Fibroblast of villous mesenchyme (primary cell): Measurements from ENCODE around the gene APOC4. TPM values are rescaled to one million over a fixed set of nuclear protein-coding genes. Genes with fewer than 3 reads are reported as not detected.
A peak's percentile ranks its signal among the peaks of the same experiment; 100 is the strongest.

ENCODE experiments used
- DNase-seq: peaks from one replicate; pipeline ENCODE4 v3.0.0-alpha.2; 2010; ENCODE audit warnings: low read depth
- H3K4me3 ChIP-seq: 2 replicates; pipeline ENCODE4 v1.5.1; 2011; ENCODE audit warnings: low read depth, mild to moderate bottlenecking, low read length
- CTCF ChIP-seq: IDR thresholded peaks from 2 replicates; pipeline ENCODE4 v1.5.1; 2012; ENCODE audit warnings: low read depth, mild to moderate bottlenecking, low read length; ENCODE audit not compliant: insufficient read depth
- total RNA-seq: library from RNA; depleted of rRNA; stranded (reverse); fragments of >200 nt; gene quantifications from 2 replicates; pipeline ENCODE4 v1.2.3, GENCODE V29; 2012

Gene APOC4
- total RNA-seq, 1 donor: not detected

- no peak for DNase-seq
- TF ChIP-seq CTCF: no peak
- no peak overlapping the region for H3K4me3 ChIP-seq
These were observed 41.5 kb upstream of the APOC4 start for GRCh38 chr19:44900328-44901244.

GRCh38 chr19:44903216-44903601 lies 38.8 kb upstream of the APOC4 start:
- TF ChIP-seq CTCF: no peak

GRCh38 chr19:44903602-44904425 lies 38.2 kb upstream of the APOC4 start:
- TF ChIP-seq CTCF: peak; percentile 94
- H3K4me3 ChIP-seq: no peak overlapping the region
- DNase-seq: peak; percentile 68

More at GRCh38 chr19:44903216-44903601, 38.8 kb upstream of the APOC4 start:
- no peak for DNase-seq
- H3K4me3 ChIP-seq: no peak overlapping the region

GRCh38 chr19:44904426-44904994 lies 37.5 kb upstream of the APOC4 start:
- H3K4me3 ChIP-seq: no peak overlapping the region
- peak; percentile 54 for DNase-seq
- TF ChIP-seq CTCF: peak; percentile 13

- DNase-seq: peak; percentile 47
- no peak for TF ChIP-seq CTCF
- peak within 1 kb of the TSS; percentile 55 for H3K4me3 ChIP-seq
These were observed 36.4 kb upstream of the APOC4 start, which contains the start of gene APOE for GRCh38 chr19:44905437-44906160. Gene APOE (plus strand): TSS chr19:44905796. CDS start chr19:44906625, 829 bp downstream.

GRCh38 chr19:44907613-44908012 lies 34.4 kb upstream of the APOC4 start:
- no peak for DNase-seq
- no peak for TF ChIP-seq CTCF
- H3K4me3 ChIP-seq: no peak overlapping the region
